ENCODE results near the gene PIF1. TPM values are rescaled to one million over a fixed set of nuclear protein-coding genes. Genes with fewer than 3 reads are reported as not detected.

The PIF1 gene
- total RNA-seq, 2 experiments from 2014 or later: 0.22 to 0.27 TPM

GRCh38 chr15:64854041-64854440 lies 28.6 kb upstream of the PIF1 start:
- peaks cover 69% of the 10 kb centered on the region for H3K4me1 ChIP-seq (ENCODE audit: insufficient read depth, low read length)
- no peaks in the 10 kb centered on the region for H3K9me3 Mint-ChIP-seq
- H3K27ac ChIP-seq (ENCODE audit: low read depth in 1 of 2, low read length in 2 of 2): no peak overlapping the region
- no peak overlapping the region for H3K4me3 Mint-ChIP-seq
- POLR2A ChIA-PET: interaction anchor here (0.6 to 1.5 kb wide), 2 partner anchors 14 to 570 kb away, joined by 3 to 5 read pairs; no protein-coding TSS in a partner anchor
- H3K9me3 ChIP-seq (ENCODE audit: control insufficient read depth in 1 of 2, insufficient read depth in 1 of 2, low read length in 2 of 2): no peaks in the 10 kb centered on the region
- H3K4me1 Mint-ChIP-seq (ENCODE audit: low read depth): peaks cover 64% of the 10 kb centered on the region
- CTCF ChIA-PET: no interaction called here
- peak overlapping the region; percentile 33 for H3K27ac Mint-ChIP-seq
- no peak overlapping the region for H3K4me3 ChIP-seq (ENCODE audit: low read length)
- TF ChIP-seq CTCF (IDR thresholded peaks at IDR 0.05): no peak
- DNase-seq (no peak), ATAC-seq (ENCODE audit: poor library complexity) (no peak)
- intact Hi-C loops (cut with DNase I, micrococcal nuclease): no loop called here
- H3K27me3 ChIP-seq (ENCODE audit: control insufficient read depth in 1 of 2, insufficient read depth in 2 of 2, low read length in 2 of 2): no peaks in the 10 kb centered on the region
- H3K36me3 Mint-ChIP-seq (ENCODE audit: low read depth): peaks cover 83% of the 10 kb centered on the region
- peaks cover 84% of the 10 kb centered on the region for H3K36me3 ChIP-seq (ENCODE audit: insufficient read depth, low read length)
- H3K27me3 Mint-ChIP-seq: no peaks in the 10 kb centered on the region

- Histone ChIP-seq H3K27me3 (ENCODE audit: control insufficient read depth in 1 of 2, insufficient read depth in 2 of 2, low read length in 2 of 2) (no peaks in the 10 kb centered on the region), H3K36me3 (ENCODE audit: insufficient read depth, low read length) (peaks cover 83% of the 10 kb centered on the region), H3K9me3 (ENCODE audit: control insufficient read depth in 1 of 2, insufficient read depth in 1 of 2, low read length in 2 of 2) (no peaks in the 10 kb centered on the region), H3K4me1 (ENCODE audit: insufficient read depth, low read length) (peaks cover 66% of the 10 kb centered on the region), H3K27ac (ENCODE audit: low read depth in 1 of 2, low read length in 2 of 2) (no peak overlapping the region), H3K4me3 (ENCODE audit: low read length) (no peak overlapping the region)
- Mint-ChIP-seq H3K27me3 (no peaks in the 10 kb centered on the region), H3K4me3 (no peak overlapping the region), H3K36me3 (ENCODE audit: low read depth) (peaks cover 77% of the 10 kb centered on the region), H3K27ac (no peak overlapping the region), H3K4me1 (ENCODE audit: low read depth) (peaks cover 61% of the 10 kb centered on the region), H3K9me3 (no peaks in the 10 kb centered on the region)
- ATAC-seq (ENCODE audit: poor library complexity): no peak
- peak in 1 of 14 experiments; percentile 39 for DNase-seq
- POLR2A ChIA-PET: interaction anchor here (1.0 kb wide), 1 partner anchor 42 kb away, joined by 3 read pairs; no protein-coding TSS in a partner anchor
- intact Hi-C loops (cut with DNase I, micrococcal nuclease): no loop called here
- no peak for TF ChIP-seq CTCF (IDR thresholded peaks at IDR 0.05)
- CTCF ChIA-PET: no interaction called here
Observed at GRCh38 chr15:64851503-64851840, 26.0 kb upstream of the PIF1 start.

- peaks cover 76% of the 10 kb centered on the region for H3K36me3 Mint-ChIP-seq (ENCODE audit: low read depth)
- Histone ChIP-seq H3K27me3 (ENCODE audit: control insufficient read depth in 1 of 2, insufficient read depth in 2 of 2, low read length in 2 of 2) (no peaks in the 10 kb centered on the region), H3K27ac (ENCODE audit: low read depth in 1 of 2, low read length in 2 of 2) (no peak overlapping the region), H3K9me3 (ENCODE audit: control insufficient read depth in 1 of 2, insufficient read depth in 1 of 2, low read length in 2 of 2) (no peaks in the 10 kb centered on the region), H3K4me1 (ENCODE audit: insufficient read depth, low read length) (peaks cover 66% of the 10 kb centered on the region), H3K4me3 (ENCODE audit: low read length) (no peak overlapping the region), H3K36me3 (ENCODE audit: insufficient read depth, low read length) (peaks cover 79% of the 10 kb centered on the region)
- peak overlapping the region; percentile 17 for H3K27ac Mint-ChIP-seq
- intact Hi-C loops (cut with DNase I, micrococcal nuclease): no loop called here
- peaks cover 58% of the 10 kb centered on the region for H3K4me1 Mint-ChIP-seq (ENCODE audit: low read depth)
- no peaks in the 10 kb centered on the region for H3K9me3 Mint-ChIP-seq
- H3K4me3 Mint-ChIP-seq: no peak overlapping the region
- CTCF ChIA-PET: no interaction called here
- POLR2A ChIA-PET: interaction anchor here (1.0 kb wide), 1 partner anchor 43 kb away, joined by 3 read pairs; no protein-coding TSS in a partner anchor
- ATAC-seq (ENCODE audit: poor library complexity): no peak
- no peak for DNase-seq
- TF ChIP-seq CTCF (IDR thresholded peaks at IDR 0.05): no peak
- no peaks in the 10 kb centered on the region for H3K27me3 Mint-ChIP-seq
Observed at GRCh38 chr15:64850778-64851502, 25.5 kb upstream of the PIF1 start.
